ENCODE data around the gene MRPS6. TPM values are rescaled to one million over a fixed set of nuclear protein-coding genes. Genes with fewer than 3 reads are reported as not detected.
A peak's percentile ranks its signal among the peaks of the same experiment; 100 is the strongest.

MRPS6 gene
- total and polyA plus RNA-seq, 4 donors: 12.1 to 83.0 (median 17.0) TPM

- TF ChIP-seq REST (IDR thresholded peaks at IDR 0.05) (no peak), ZBTB33 (IDR thresholded peaks at IDR 0.05) (no peak), HNF4G (IDR thresholded peaks at IDR 0.05) (no peak), ATF3 (IDR thresholded peaks at IDR 0.05) (no peak)
Measured at GRCh38 chr21:34075091-34075425, 1.7 kb downstream of the MRPS6 start (continued).

GRCh38 chr21:34075760-34076660, 2.6 kb downstream of the MRPS6 start:
- Histone ChIP-seq H3K27ac (ENCODE audit: low read depth in 1 of 2, low read length in 2 of 2) (no peak overlapping the region), H3K36me3 (ENCODE audit: control insufficient read depth in 4 of 4, insufficient read depth in 3 of 4, low read depth in 1 of 4, low read length in 3 of 4) (peaks cover 0 to 4% (median under 1%) of the 10 kb centered on the region in 4 donors), H3K4me3 (ENCODE audit: low read depth in 1 of 3, low read length in 3 of 3) (no peak overlapping the region), H3K27me3 (ENCODE audit: control insufficient read depth in 4 of 4, insufficient read depth in 4 of 4, low read length in 3 of 4) (no peaks in the 10 kb centered on the region), H3K9me3 (ENCODE audit: control insufficient read depth in 4 of 4, low read length in 3 of 4) (no peaks in the 10 kb centered on the region), H3K4me1 (ENCODE audit: control insufficient read depth in 4 of 4, insufficient read depth in 4 of 4, low read length in 3 of 4) (peaks cover 1 to 31% (median 14%) of the 10 kb centered on the region in 4 donors), H3K9ac (ENCODE audit: low read depth in 1 of 2, low read length in 2 of 2) (no peak overlapping the region)
- no peak for TF ChIP-seq SP1 (IDR thresholded peaks at IDR 0.05)
- peak in 1 of 2 donors; percentile 23 for TF ChIP-seq HNF4A (conservative IDR thresholded peaks at IDR 0.05)
- TF ChIP-seq NR2F2 (IDR thresholded peaks at IDR 0.05): no peak
- TF ChIP-seq FOXA1 (IDR thresholded peaks at IDR 0.05): no peak
- no peak for TF ChIP-seq EGR1 (IDR thresholded peaks at IDR 0.05; ENCODE audit: low read depth in 2 of 2)
- TF ChIP-seq HNF4G (IDR thresholded peaks at IDR 0.05): no peak
- DNase-seq (ENCODE audit: low spot score): no peak
- WGBS: 74% methylated on average over 9 of the region's 9 CpGs

- no peaks in the 10 kb centered on the region for H3K9me3 ChIP-seq (ENCODE audit: control insufficient read depth in 4 of 4, low read length in 3 of 4)
- H3K4me3 ChIP-seq (ENCODE audit: low read depth in 1 of 3, low read length in 3 of 3): no peak overlapping the region
- H3K36me3 ChIP-seq (ENCODE audit: control insufficient read depth in 4 of 4, insufficient read depth in 3 of 4, low read depth in 1 of 4, low read length in 3 of 4): peaks cover 0 to 4% (median under 1%) of the 10 kb centered on the region in 4 donors
- DNase-seq (ENCODE audit: low spot score): no peak
- WGBS: 94% methylated on average over 1 of the region's 1 CpG
- no peaks in the 10 kb centered on the region for H3K27me3 ChIP-seq (ENCODE audit: control insufficient read depth in 4 of 4, insufficient read depth in 4 of 4, low read length in 3 of 4)
- no peak overlapping the region for H3K27ac ChIP-seq (ENCODE audit: low read depth in 1 of 2, low read length in 2 of 2)
- H3K9ac ChIP-seq (ENCODE audit: low read depth in 1 of 2, low read length in 2 of 2): no peak overlapping the region
- H3K4me1 ChIP-seq (ENCODE audit: control insufficient read depth in 4 of 4, insufficient read depth in 4 of 4, low read length in 3 of 4): peaks cover 1 to 36% (median 16%) of the 10 kb centered on the region in 4 donors
- TF ChIP-seq CTCF (IDR thresholded peaks at IDR 0.05; ENCODE audit: low read depth, low read length, missing input control) (no peak), FOXA2 (IDR thresholded peaks at IDR 0.05) (no peak), REST (IDR thresholded peaks at IDR 0.05) (no peak), GABPA (IDR thresholded peaks at IDR 0.05 in 1 of 2, conservative IDR thresholded peaks at IDR 0.05 in 1 of 2) (no peak), TAF1 (conservative IDR thresholded peaks at IDR 0.05) (no peak), RAD21 (IDR thresholded peaks at IDR 0.05) (no peak), NR2F2 (IDR thresholded peaks at IDR 0.05) (no peak), RXRA (IDR thresholded peaks at IDR 0.05) (no peak), YY1 (IDR thresholded peaks at IDR 0.05) (no peak), SP1 (IDR thresholded peaks at IDR 0.05) (no peak), HNF4G (IDR thresholded peaks at IDR 0.05) (no peak), FOXA1 (IDR thresholded peaks at IDR 0.05) (no peak)
Measured at GRCh38 chr21:34076835-34077234, 3.5 kb downstream of the MRPS6 start.

Measured in liver (tissue), 9 donors.